Measurements from ENCODE around the gene RPL39L.
A peak's percentile ranks its signal among the peaks of the same experiment; 100 is the strongest.
"Not testable (repeated sequence)": the region's sequence is repeated elsewhere in the genome, so short reads cannot be mapped to it uniquely, and the experiment has no call there.

The RPL39L gene

DNA sequence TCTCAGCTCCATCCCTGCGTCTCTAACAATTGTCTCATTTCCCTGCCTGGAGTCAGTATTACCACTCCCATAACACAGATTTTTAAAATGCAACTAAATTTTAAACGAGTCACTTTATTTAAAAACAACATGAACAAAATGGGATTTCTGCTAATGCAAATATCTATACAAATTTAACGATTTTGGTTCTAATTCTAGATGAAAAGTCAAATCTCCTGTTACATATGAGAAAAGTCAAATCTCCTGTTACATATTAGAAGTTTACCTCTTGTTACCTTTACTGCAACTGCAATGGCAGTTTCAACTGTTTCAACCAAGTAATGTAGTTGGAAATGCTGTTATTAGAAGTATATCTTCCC is 578 bp upstream of the RPL39L start:
- H3K9me3 ChIP-seq (replicated peaks; ENCODE audit: insufficient read depth, low read length), result no peaks in the 10 kb centered on the region
- H3K9me2 ChIP-seq (replicated peaks; ENCODE audit: insufficient read depth, low read length), result no peaks in the 10 kb centered on the region
- H3K4me2 ChIP-seq (ENCODE audit: low read depth, low read length), result peak overlapping the region; percentile 82
- no peak for DNase-seq
- peak overlapping the region; percentile 76; the same call in 1 of the 2 replicates for H3K9ac ChIP-seq (ENCODE audit: low read length)
- H4K20me1 ChIP-seq (ENCODE audit: insufficient read depth, low read length), result no peaks in the 10 kb centered on the region
- peak overlapping the region; percentile 84 for H2AFZ ChIP-seq (ENCODE audit: low read length)
- peaks cover 3% of the 10 kb centered on the region for H3K4me1 ChIP-seq (ENCODE audit: low read length)
- H3K36me3 ChIP-seq (replicated peaks; ENCODE audit: insufficient read depth, low read length), result no peaks in the 10 kb centered on the region
- H3K27ac ChIP-seq (ENCODE audit: low read length), result no peak overlapping the region
- H3F3A ChIP-seq (ENCODE audit: insufficient read depth, low read length), result no peaks in the 10 kb centered on the region
- peak overlapping the region; percentile 75 for H3K4me3 ChIP-seq (ENCODE audit: low read length)
- no peaks in the 10 kb centered on the region for H3K27me3 ChIP-seq (replicated peaks; ENCODE audit: insufficient read depth, low read length)
- TF ChIP-seq EZH2phosphoT487 (IDR thresholded peaks at IDR 0.05; ENCODE audit: low read length), result no peak
- TF ChIP-seq, protein P1, sequence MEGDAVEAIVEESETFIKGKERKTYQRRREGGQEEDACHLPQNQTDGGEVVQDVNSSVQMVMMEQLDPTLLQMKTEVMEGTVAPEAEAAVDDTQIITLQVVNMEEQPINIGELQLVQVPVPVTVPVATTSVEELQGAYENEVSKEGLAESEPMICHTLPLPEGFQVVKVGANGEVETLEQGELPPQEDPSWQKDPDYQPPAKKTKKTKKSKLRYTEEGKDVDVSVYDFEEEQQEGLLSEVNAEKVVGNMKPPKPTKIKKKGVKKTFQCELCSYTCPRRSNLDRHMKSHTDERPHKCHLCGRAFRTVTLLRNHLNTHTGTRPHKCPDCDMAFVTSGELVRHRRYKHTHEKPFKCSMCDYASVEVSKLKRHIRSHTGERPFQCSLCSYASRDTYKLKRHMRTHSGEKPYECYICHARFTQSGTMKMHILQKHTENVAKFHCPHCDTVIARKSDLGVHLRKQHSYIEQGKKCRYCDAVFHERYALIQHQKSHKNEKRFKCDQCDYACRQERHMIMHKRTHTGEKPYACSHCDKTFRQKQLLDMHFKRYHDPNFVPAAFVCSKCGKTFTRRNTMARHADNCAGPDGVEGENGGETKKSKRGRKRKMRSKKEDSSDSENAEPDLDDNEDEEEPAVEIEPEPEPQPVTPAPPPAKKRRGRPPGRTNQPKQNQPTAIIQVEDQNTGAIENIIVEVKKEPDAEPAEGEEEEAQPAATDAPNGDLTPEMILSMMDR (IDR thresholded peaks at IDR 0.05; ENCODE audit: low read length), result no peak
- no peak for TF ChIP-seq EZH2 (optimal IDR thresholded peaks at IDR 0.05; ENCODE audit: low read depth, low read length)
- peaks cover 15% of the 10 kb centered on the region for H3K79me2 ChIP-seq (ENCODE audit: low read length)

DNA sequence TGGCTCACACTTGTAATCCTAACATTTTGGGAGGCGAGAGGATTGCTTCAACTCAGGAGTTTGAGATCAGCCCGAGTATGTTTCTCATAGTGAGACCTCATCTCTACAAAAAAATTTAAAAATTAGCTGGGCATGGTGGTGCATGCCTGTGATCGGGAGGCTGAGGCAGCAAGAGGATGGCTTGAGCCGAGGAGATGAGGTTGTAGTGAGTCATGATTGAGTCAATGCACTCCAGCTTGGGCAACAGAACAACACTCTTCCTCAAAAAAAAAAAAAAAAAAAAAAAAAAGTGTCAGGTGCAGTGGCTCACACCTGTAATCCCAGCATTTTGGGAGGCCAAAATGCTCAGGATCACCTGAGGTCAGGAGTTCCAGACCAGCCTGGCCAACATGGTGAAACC is 2.4 kb downstream of the RPL39L start:
- Histone ChIP-seq H3K4me2 (ENCODE audit: low read depth, low read length) (no peak overlapping the region), H3K4me1 (ENCODE audit: low read length) (peaks cover 4% of the 10 kb centered on the region), H3F3A (ENCODE audit: insufficient read depth, low read length) (no peaks in the 10 kb centered on the region), H2AFZ (ENCODE audit: low read length) (no peak overlapping the region), H3K36me3 (replicated peaks; ENCODE audit: insufficient read depth, low read length) (no peaks in the 10 kb centered on the region), H3K27me3 (replicated peaks; ENCODE audit: insufficient read depth, low read length) (no peaks in the 10 kb centered on the region), H3K4me3 (ENCODE audit: low read length) (no peak overlapping the region), H3K9me2 (replicated peaks; ENCODE audit: insufficient read depth, low read length) (no peaks in the 10 kb centered on the region), H3K9me3 (replicated peaks; ENCODE audit: insufficient read depth, low read length) (no peaks in the 10 kb centered on the region), H4K20me1 (ENCODE audit: insufficient read depth, low read length) (no peaks in the 10 kb centered on the region), H3K9ac (ENCODE audit: low read length) (no peak overlapping the region), H3K79me2 (ENCODE audit: low read length) (peaks cover 30% of the 10 kb centered on the region), H3K27ac (ENCODE audit: low read length) (no peak overlapping the region)
- TF ChIP-seq, protein P1 (IDR thresholded peaks at IDR 0.05; ENCODE audit: low read length), result no peak
- TF ChIP-seq EZH2phosphoT487 (IDR thresholded peaks at IDR 0.05; ENCODE audit: low read length) (no peak), EZH2 (optimal IDR thresholded peaks at IDR 0.05; ENCODE audit: low read depth, low read length) (no peak)
- no peak for DNase-seq

DNA sequence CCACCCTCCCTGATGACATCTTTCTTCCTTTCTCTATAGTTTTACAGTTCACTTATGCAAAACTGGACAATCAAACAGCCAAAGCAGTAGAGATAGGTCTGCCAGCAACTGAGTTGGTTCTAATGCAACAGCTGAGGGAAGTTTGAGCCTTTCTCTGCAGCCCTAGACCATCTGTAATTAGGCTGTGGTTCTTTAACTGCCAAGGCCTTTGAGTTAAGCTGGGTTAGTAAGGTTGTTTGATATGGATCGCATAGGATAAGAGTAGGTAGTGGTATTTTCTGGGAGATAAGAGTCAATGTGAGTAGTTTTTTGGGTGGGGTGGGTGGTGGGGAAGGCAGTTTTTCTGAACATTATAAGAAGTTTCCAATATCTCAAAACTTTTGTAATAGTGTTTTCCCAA is 3.0 kb downstream of the RPL39L start:
- Histone ChIP-seq H3K9ac (ENCODE audit: low read length) (no peak overlapping the region), H3K27ac (ENCODE audit: low read length) (no peak overlapping the region), H3K79me2 (ENCODE audit: low read length) (peaks cover 36% of the 10 kb centered on the region), H3K9me2 (replicated peaks; ENCODE audit: insufficient read depth, low read length) (no peaks in the 10 kb centered on the region), H3K4me1 (ENCODE audit: low read length) (peaks cover 10% of the 10 kb centered on the region), H3F3A (ENCODE audit: insufficient read depth, low read length) (no peaks in the 10 kb centered on the region), H3K36me3 (replicated peaks; ENCODE audit: insufficient read depth, low read length) (no peaks in the 10 kb centered on the region), H4K20me1 (ENCODE audit: insufficient read depth, low read length) (no peaks in the 10 kb centered on the region), H2AFZ (ENCODE audit: low read length) (no peak overlapping the region), H3K27me3 (replicated peaks; ENCODE audit: insufficient read depth, low read length) (no peaks in the 10 kb centered on the region), H3K4me2 (ENCODE audit: low read depth, low read length) (no peak overlapping the region), H3K4me3 (ENCODE audit: low read length) (no peak overlapping the region), H3K9me3 (replicated peaks; ENCODE audit: insufficient read depth, low read length) (no peaks in the 10 kb centered on the region)
- TF ChIP-seq, protein P1 (IDR thresholded peaks at IDR 0.05; ENCODE audit: low read length), result no peak
- TF ChIP-seq EZH2 (optimal IDR thresholded peaks at IDR 0.05; ENCODE audit: low read depth, low read length) (no peak), EZH2phosphoT487 (IDR thresholded peaks at IDR 0.05; ENCODE audit: low read length) (no peak)
- no peak for DNase-seq

DNA sequence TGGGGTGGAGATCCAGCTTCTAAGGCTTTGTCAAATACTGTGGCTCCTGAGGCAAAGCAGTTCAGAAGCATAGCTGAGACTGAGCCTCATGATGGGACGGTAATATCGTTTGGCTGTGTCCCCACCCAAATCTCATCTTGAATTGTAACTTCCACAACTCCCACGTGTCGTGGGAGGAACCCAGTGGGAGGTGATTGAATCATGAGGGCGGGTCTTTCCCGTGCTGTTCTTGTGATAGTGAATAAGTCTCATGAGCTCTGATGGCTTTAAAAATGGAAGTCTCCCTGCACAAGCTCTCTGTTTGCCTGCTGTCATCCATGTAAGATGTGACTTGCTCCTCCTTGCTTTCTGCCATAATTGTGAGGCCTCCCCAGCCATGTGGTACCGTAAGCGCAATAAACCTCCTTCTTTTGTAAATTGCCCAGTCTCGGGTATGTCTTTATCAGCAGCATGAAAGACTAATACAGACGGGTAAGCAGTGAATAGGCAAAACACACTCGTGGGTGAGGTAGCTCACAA is 4.1 kb downstream of the RPL39L start:
- not testable (repeated sequence) for DNase-seq; H3K9me2 ChIP-seq (replicated peaks; ENCODE audit: insufficient read depth, low read length); H3K9me3 ChIP-seq (replicated peaks; ENCODE audit: insufficient read depth, low read length); H2AFZ ChIP-seq (ENCODE audit: low read length); H3K27me3 ChIP-seq (replicated peaks; ENCODE audit: insufficient read depth, low read length); H4K20me1 ChIP-seq (ENCODE audit: insufficient read depth, low read length); H3K36me3 ChIP-seq (replicated peaks; ENCODE audit: insufficient read depth, low read length); H3K27ac ChIP-seq (ENCODE audit: low read length); H3K9ac ChIP-seq (ENCODE audit: low read length); H3K4me2 ChIP-seq (ENCODE audit: low read depth, low read length); H3K4me3 ChIP-seq (ENCODE audit: low read length)
- Histone ChIP-seq H3K79me2 (ENCODE audit: low read length) (peaks cover 36% of the 10 kb centered on the region), H3K4me1 (ENCODE audit: low read length) (peaks cover 19% of the 10 kb centered on the region), H3F3A (ENCODE audit: insufficient read depth, low read length) (peaks cover 10% of the 10 kb centered on the region)

DNA sequence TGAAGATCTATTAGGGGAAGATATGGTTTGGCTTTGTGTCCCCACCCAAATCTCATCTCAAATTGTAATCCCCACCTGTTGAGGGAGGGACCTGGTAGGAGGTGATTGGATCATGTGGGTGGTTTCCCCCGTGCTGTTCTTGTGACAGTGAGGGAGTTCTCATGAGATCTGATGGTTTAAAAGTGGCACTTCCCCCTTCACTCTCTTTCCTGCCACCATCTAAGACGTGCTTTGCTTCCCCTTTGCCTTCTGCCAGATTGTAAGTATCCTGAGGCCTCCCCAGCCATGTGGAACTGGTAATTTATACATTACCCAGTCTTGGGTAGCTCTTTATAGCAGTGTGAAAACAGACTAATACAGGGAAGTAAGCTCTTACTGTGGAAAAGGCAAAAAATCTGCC is 6.1 kb downstream of the RPL39L start:
- H3K9me2 ChIP-seq (replicated peaks; ENCODE audit: insufficient read depth, low read length); H3K4me3 ChIP-seq (ENCODE audit: low read length); H3K36me3 ChIP-seq (replicated peaks; ENCODE audit: insufficient read depth, low read length); H3K9me3 ChIP-seq (replicated peaks; ENCODE audit: insufficient read depth, low read length); H3K27ac ChIP-seq (ENCODE audit: low read length); H4K20me1 ChIP-seq (ENCODE audit: insufficient read depth, low read length); H2AFZ ChIP-seq (ENCODE audit: low read length); H3K27me3 ChIP-seq (replicated peaks; ENCODE audit: insufficient read depth, low read length); DNase-seq; H3K4me2 ChIP-seq (ENCODE audit: low read depth, low read length); H3K9ac ChIP-seq (ENCODE audit: low read length): not testable (repeated sequence)
- H3K4me1 ChIP-seq (ENCODE audit: low read length), result peaks cover 20% of the 10 kb centered on the region
- peaks cover 15% of the 10 kb centered on the region for H3F3A ChIP-seq (ENCODE audit: insufficient read depth, low read length)
- H3K79me2 ChIP-seq (ENCODE audit: low read length), result peaks cover 45% of the 10 kb centered on the region

Measured in MM.1S (cell line).